ENCODE results near the gene C4orf36.
"Not testable (repeated sequence)": the region's sequence is repeated elsewhere in the genome, so short reads cannot be mapped to it uniquely, and the experiment has no call there.

The C4orf36 gene

GRCh38 chr4:86878640-86879039, 13.6 kb downstream of the C4orf36 start:
- no peak for DNase-seq (ENCODE audit: low read depth)
- Histone ChIP-seq H3K36me3 (ENCODE audit: control insufficient read depth, insufficient read depth, low read length, severe bottlenecking) (no peaks in the 10 kb centered on the region), H3K4me3 (ENCODE audit: low read length) (no peak overlapping the region), H3K4me1 (ENCODE audit: control insufficient read depth, insufficient read depth, low read length) (no peaks in the 10 kb centered on the region), H3K9me3 (ENCODE audit: control insufficient read depth, low read length) (peaks cover 23% of the 10 kb centered on the region), H3K9ac (ENCODE audit: low read length) (no peak overlapping the region), H3K27me3 (replicated peaks; ENCODE audit: control insufficient read depth, insufficient read depth, low read length) (no peaks in the 10 kb centered on the region)

- no peaks in the 10 kb centered on the region for H3K4me1 ChIP-seq (ENCODE audit: control insufficient read depth, insufficient read depth, low read length)
- H3K9me3 ChIP-seq (ENCODE audit: control insufficient read depth, low read length) = peaks cover 23% of the 10 kb centered on the region
- H3K36me3 ChIP-seq (ENCODE audit: control insufficient read depth, insufficient read depth, low read length, severe bottlenecking) = no peaks in the 10 kb centered on the region
- H3K9ac ChIP-seq (ENCODE audit: low read length) = no peak overlapping the region
- H3K27me3 ChIP-seq (replicated peaks; ENCODE audit: control insufficient read depth, insufficient read depth, low read length) = no peaks in the 10 kb centered on the region
- no peak overlapping the region for H3K4me3 ChIP-seq (ENCODE audit: low read length)
- peak; percentile 7 for DNase-seq (ENCODE audit: low read depth)
These were observed 15.1 kb downstream of the C4orf36 start for GRCh38 chr4:86876894-86877685.

- not testable (repeated sequence) for H3K27me3 ChIP-seq (replicated peaks; ENCODE audit: control insufficient read depth, insufficient read depth, low read length); H3K4me1 ChIP-seq (ENCODE audit: control insufficient read depth, insufficient read depth, low read length); H3K4me3 ChIP-seq (ENCODE audit: low read length); H3K36me3 ChIP-seq (ENCODE audit: control insufficient read depth, insufficient read depth, low read length, severe bottlenecking); H3K9ac ChIP-seq (ENCODE audit: low read length); DNase-seq (ENCODE audit: low read depth)
- peaks cover 21% of the 10 kb centered on the region for H3K9me3 ChIP-seq (ENCODE audit: control insufficient read depth, low read length)
These were observed 16.8 kb downstream of the C4orf36 start for GRCh38 chr4:86875436-86875835.

DNA sequence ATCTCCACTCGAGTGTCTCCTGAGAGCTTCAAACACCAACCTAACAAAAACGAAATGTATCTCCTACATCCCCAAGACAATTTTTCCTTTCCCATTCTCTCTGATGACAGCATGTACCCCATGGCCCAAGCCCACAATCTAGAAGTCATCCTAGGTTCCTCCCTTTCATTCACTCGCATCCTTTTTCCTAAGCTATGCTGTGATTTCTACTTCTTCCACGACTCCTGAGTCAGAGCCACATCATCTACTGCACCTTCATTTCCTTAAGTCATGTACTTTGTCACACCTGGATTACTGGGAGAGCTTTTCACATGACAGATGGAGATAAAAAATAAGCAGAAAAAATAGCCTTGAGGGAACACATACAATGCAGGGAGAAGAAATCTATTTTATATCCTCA, 20.1 kb downstream of the C4orf36 start:
- Histone ChIP-seq H3K4me1 (ENCODE audit: control insufficient read depth, insufficient read depth, low read length) (no peaks in the 10 kb centered on the region), H3K4me3 (ENCODE audit: low read length) (no peak overlapping the region), H3K27me3 (replicated peaks; ENCODE audit: control insufficient read depth, insufficient read depth, low read length) (no peaks in the 10 kb centered on the region), H3K9me3 (ENCODE audit: control insufficient read depth, low read length) (no peaks in the 10 kb centered on the region), H3K9ac (ENCODE audit: low read length) (no peak overlapping the region), H3K36me3 (ENCODE audit: control insufficient read depth, insufficient read depth, low read length, severe bottlenecking) (no peaks in the 10 kb centered on the region)
- no peak for DNase-seq (ENCODE audit: low read depth)

DNA sequence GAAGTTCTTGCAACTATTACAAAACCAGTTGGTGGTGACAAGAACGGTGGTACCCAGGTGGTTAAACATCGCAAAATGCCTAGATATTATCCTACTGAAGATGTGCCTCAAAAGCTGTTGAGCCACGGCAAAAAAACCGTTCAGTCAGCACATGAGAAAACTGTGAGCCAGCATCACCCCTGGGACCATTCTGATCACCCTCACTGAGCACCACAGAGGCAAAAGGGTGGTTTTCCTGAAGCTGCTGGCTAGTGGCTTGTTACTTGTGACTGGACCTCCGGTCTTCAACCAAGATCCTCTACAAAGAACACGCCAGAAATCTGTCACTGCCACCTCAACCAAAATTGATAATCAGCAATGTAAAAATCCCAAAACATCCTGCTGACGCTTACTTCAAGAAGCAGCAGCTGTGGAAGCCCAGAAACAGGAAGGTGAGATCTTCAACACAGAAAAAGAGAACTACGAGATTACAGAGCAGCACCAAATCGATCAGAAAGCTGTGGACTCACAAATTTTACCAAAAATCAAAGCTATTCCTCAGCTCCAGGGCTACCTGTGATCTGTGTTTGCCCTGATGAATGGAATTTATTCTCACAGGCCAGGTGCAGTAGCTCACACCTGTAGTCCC, 21.7 kb downstream of the C4orf36 start:
- H3K9me3 ChIP-seq (ENCODE audit: control insufficient read depth, low read length) = no peaks in the 10 kb centered on the region
- H3K36me3 ChIP-seq (ENCODE audit: control insufficient read depth, insufficient read depth, low read length, severe bottlenecking) = no peaks in the 10 kb centered on the region
- no peak overlapping the region for H3K9ac ChIP-seq (ENCODE audit: low read length)
- no peak for DNase-seq (ENCODE audit: low read depth)
- H3K4me3 ChIP-seq (ENCODE audit: low read length) = no peak overlapping the region
- no peaks in the 10 kb centered on the region for H3K27me3 ChIP-seq (replicated peaks; ENCODE audit: control insufficient read depth, insufficient read depth, low read length)
- H3K4me1 ChIP-seq (ENCODE audit: control insufficient read depth, insufficient read depth, low read length) = no peaks in the 10 kb centered on the region

GRCh38 chr4:86857341-86858052, 34.7 kb downstream of the C4orf36 start:
- Histone ChIP-seq H3K4me3 (ENCODE audit: low read length) (no peak overlapping the region), H3K4me1 (ENCODE audit: control insufficient read depth, insufficient read depth, low read length) (peaks cover 7% of the 10 kb centered on the region), H3K27me3 (replicated peaks; ENCODE audit: control insufficient read depth, insufficient read depth, low read length) (no peaks in the 10 kb centered on the region), H3K9ac (ENCODE audit: low read length) (no peak overlapping the region), H3K36me3 (ENCODE audit: control insufficient read depth, insufficient read depth, low read length, severe bottlenecking) (no peaks in the 10 kb centered on the region), H3K9me3 (ENCODE audit: control insufficient read depth, low read length) (no peaks in the 10 kb centered on the region)
- DNase-seq (ENCODE audit: low read depth) = no peak

GRCh38 chr4:86856896-86857295, 35.3 kb downstream of the C4orf36 start:
- Histone ChIP-seq H3K27me3 (replicated peaks; ENCODE audit: control insufficient read depth, insufficient read depth, low read length) (no peaks in the 10 kb centered on the region), H3K4me3 (ENCODE audit: low read length) (no peak overlapping the region)
- peak; percentile 13 for DNase-seq (ENCODE audit: low read depth)

GRCh38 chr4:86855572-86855971, 36.6 kb downstream of the C4orf36 start:
- H3K4me3 ChIP-seq (ENCODE audit: low read length) = no peak overlapping the region
- no peak overlapping the region for H3K9ac ChIP-seq (ENCODE audit: low read length)
- peak; percentile 5 for DNase-seq (ENCODE audit: low read depth)
- H3K27me3 ChIP-seq (replicated peaks; ENCODE audit: control insufficient read depth, insufficient read depth, low read length) = no peaks in the 10 kb centered on the region
- H3K4me1 ChIP-seq (ENCODE audit: control insufficient read depth, insufficient read depth, low read length) = peaks cover 7% of the 10 kb centered on the region
- no peaks in the 10 kb centered on the region for H3K9me3 ChIP-seq (ENCODE audit: control insufficient read depth, low read length)
- no peaks in the 10 kb centered on the region for H3K36me3 ChIP-seq (ENCODE audit: control insufficient read depth, insufficient read depth, low read length, severe bottlenecking)

More at GRCh38 chr4:86856896-86857295, 35.3 kb downstream of the C4orf36 start:
- Histone ChIP-seq H3K36me3 (ENCODE audit: control insufficient read depth, insufficient read depth, low read length, severe bottlenecking) (no peaks in the 10 kb centered on the region), H3K9me3 (ENCODE audit: control insufficient read depth, low read length) (no peaks in the 10 kb centered on the region), H3K4me1 (ENCODE audit: control insufficient read depth, insufficient read depth, low read length) (peaks cover 7% of the 10 kb centered on the region), H3K9ac (ENCODE audit: low read length) (no peak overlapping the region)

DNA sequence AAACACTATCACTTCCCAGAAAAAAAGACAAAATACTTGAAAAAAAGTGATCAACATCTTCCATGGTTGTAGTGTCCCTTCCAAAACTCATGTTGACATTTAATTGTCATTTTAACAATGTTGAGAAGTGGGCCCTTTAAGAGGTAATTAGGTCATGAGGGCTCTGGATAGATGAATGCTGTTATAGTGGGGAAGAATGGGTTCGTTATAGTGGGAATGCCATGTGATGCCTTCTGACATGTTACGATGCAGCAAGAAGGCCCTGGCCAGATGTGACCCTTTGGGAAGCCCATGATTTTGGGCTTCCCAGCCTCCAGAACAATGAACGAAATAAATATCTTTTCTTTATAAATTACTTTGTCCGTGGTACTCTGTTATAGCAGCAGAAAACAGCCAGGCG, 39.0 kb downstream of the C4orf36 start:
- Histone ChIP-seq H3K9ac (ENCODE audit: low read length) (no peak overlapping the region), H3K9me3 (ENCODE audit: control insufficient read depth, low read length) (no peaks in the 10 kb centered on the region), H3K36me3 (ENCODE audit: control insufficient read depth, insufficient read depth, low read length, severe bottlenecking) (no peaks in the 10 kb centered on the region), H3K27me3 (replicated peaks; ENCODE audit: control insufficient read depth, insufficient read depth, low read length) (no peaks in the 10 kb centered on the region), H3K4me3 (ENCODE audit: low read length) (no peak overlapping the region), H3K4me1 (ENCODE audit: control insufficient read depth, insufficient read depth, low read length) (peaks cover 24% of the 10 kb centered on the region)
- no peak for DNase-seq (ENCODE audit: low read depth)

DNA sequence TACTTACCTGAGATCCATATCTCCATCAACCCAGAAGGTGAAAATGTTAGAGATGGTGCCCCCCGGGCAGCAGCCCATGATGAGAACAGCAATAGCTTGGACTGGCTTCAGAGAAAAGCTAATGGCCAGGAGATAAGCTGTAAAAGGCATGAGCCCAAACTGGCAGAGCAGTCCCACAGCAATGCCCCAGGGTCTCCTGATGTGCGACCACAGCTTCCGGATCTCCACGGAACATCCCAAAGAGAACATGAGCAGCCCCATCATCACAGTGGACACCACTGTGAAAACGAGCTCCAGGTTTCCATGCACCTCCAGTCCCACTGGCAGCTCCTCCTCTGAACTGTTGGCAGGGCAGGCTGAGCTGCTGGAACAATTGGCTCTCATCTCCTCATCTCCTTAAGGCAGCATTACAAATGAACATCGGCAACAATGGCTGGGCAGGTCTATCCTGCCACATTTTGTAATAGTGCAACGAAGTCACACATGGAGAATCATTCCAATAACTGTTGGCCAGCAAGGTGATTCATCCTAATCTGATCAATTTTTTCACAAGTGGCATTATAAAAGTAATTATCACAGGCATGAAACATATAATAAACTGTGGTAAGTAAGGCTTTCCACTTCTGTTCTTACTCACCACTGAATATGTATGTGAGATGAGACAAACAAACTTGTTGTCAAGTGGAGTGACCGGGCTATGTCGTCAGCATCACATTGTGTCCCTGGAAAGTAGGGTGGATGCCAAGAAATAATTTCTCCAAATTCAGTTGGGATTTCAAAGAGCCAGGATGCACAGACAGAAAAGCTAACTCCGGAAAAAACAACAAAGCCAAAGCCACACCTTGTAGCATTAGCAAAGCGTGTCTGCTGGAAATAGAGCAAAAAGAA, 43.2 kb downstream of the C4orf36 start, which contains the start of gene SLC10A6:
SLC10A6 (minus strand) TSS at position 653 of the 888 bp plus-strand sequence; CDS start at position 384, 269 bp downstream.
- Histone ChIP-seq H3K9ac (ENCODE audit: low read length) (peak within 1 kb of the TSS; percentile 21), H3K36me3 (ENCODE audit: control insufficient read depth, insufficient read depth, low read length, severe bottlenecking) (no peaks in the 10 kb centered on the region), H3K4me3 (ENCODE audit: low read length) (peak within 1 kb of the TSS; percentile 44), H3K4me1 (ENCODE audit: control insufficient read depth, insufficient read depth, low read length) (peaks cover 28% of the 10 kb centered on the region), H3K27me3 (replicated peaks; ENCODE audit: control insufficient read depth, insufficient read depth, low read length) (no peaks in the 10 kb centered on the region), H3K9me3 (ENCODE audit: control insufficient read depth, low read length) (no peaks in the 10 kb centered on the region)
- no peak for DNase-seq (ENCODE audit: low read depth)

Data from adipocyte (in vitro differentiated cells).